HepG2 (cell line): ENCODE results near the gene PTPA. TPM values are rescaled to one million over a fixed set of nuclear protein-coding genes. Genes with fewer than 3 reads are reported as not detected.

Source experiments
- FOXC1 ChIP-seq: sonication (generic); formaldehyde crosslinking; IDR thresholded peaks from 2 replicates; pipeline ENCODE4 v1.8.0; 2022; ENCODE audit warnings: mild to moderate bottlenecking, missing genetic modification reagents, borderline replicate concordance
- KIAA2018 ChIP-seq: sonication (generic); formaldehyde crosslinking; IDR thresholded peaks from 2 replicates; pipeline ENCODE4 v1.5.0; 2020; ENCODE audit warnings: mild to moderate bottlenecking, missing genetic modification reagents, borderline replicate concordance
- NR2F2 ChIP-seq: IDR thresholded peaks from 2 replicates; pipeline ENCODE4 v1.6.1; 2012; ENCODE audit warnings: low read depth, inconsistent platforms, borderline replicate concordance
- SATB2 ChIP-seq: sonication (generic); formaldehyde crosslinking; IDR thresholded peaks from 2 replicates; pipeline ENCODE4 v1.5.0; 2020; ENCODE audit warnings: missing genetic modification reagents
- SP5 ChIP-seq: IDR thresholded peaks from 2 replicates; pipeline ENCODE4 v1.6.1; 2016; ENCODE audit warnings: low read depth, borderline replicate concordance
- SSRP1 ChIP-seq: IDR thresholded peaks from 2 replicates; pipeline ENCODE4 v1.6.1; 2016; ENCODE audit warnings: control low read depth
- TIGD3 ChIP-seq: sonication (generic); formaldehyde crosslinking; IDR thresholded peaks from 2 replicates; pipeline ENCODE4 v1.5.1; 2020; ENCODE audit warnings: mild to moderate bottlenecking, missing genetic modification reagents, borderline replicate concordance
- ZFP36L1 ChIP-seq: sonication (generic); formaldehyde crosslinking; IDR thresholded peaks from 2 replicates; pipeline ENCODE4 v1.8.0; 2022; ENCODE audit warnings: mild to moderate bottlenecking, missing genetic modification reagents, moderate library complexity
- ZNF230 ChIP-seq: sonication (generic); formaldehyde crosslinking; IDR thresholded peaks from 2 replicates; pipeline ENCODE4 v1.4.0; 2020; ENCODE audit warnings: mild to moderate bottlenecking, missing genetic modification reagents
- ZNF274 ChIP-seq: sonication (generic); formaldehyde crosslinking; IDR thresholded peaks from 2 replicates; pipeline ENCODE4 v1.5.1; 2020; ENCODE audit warnings: mild to moderate bottlenecking, missing genetic modification reagents
- ZNF30 ChIP-seq: sonication (generic); formaldehyde crosslinking; IDR thresholded peaks from 2 replicates; pipeline ENCODE4 v1.5.0; 2020; ENCODE audit warnings: mild to moderate bottlenecking, missing genetic modification reagents
- ZNF670 ChIP-seq: sonication (generic); formaldehyde crosslinking; IDR thresholded peaks from 2 replicates; pipeline ENCODE4 v1.8.0; 2022; ENCODE audit warnings: mild to moderate bottlenecking, missing genetic modification reagents, borderline replicate concordance
- ZNF724P ChIP-seq: sonication (generic); formaldehyde crosslinking; IDR thresholded peaks from 2 replicates; pipeline ENCODE4 v1.8.0; 2022; ENCODE audit warnings: missing genetic modification reagents, borderline replicate concordance
- polyA plus RNA-seq, 8 experiments: library from polyadenylated mRNA; depleted of rRNA in 3 of 8; stranded (reverse) in 7 of 8; unstranded in 1 of 8; fragments of >200 nt; fragmentation: Illumina TruSeq in 4 of 8; extraction: Trizol in 4 of 8; gene quantifications; 2 replicates each; pipeline versions ENCODE4 v1.2.1 to v1.2.3, GENCODE V29; 2011 to 2016; ENCODE audit warnings: low read depth in 4 of 8, missing spikeins in 1 of 8, mixed read lengths in 1 of 8; ENCODE audit not compliant: insufficient read depth in 1 of 8
- total RNA-seq, 5 experiments: library from RNA; depleted of rRNA; stranded (reverse); fragments of >200 nt; fragmentation: Illumina TruSeq; extraction: Trizol; gene quantifications; 2 replicates each; pipeline ENCODE4 v1.2.3, GENCODE V29; 2016; ENCODE audit warnings: low read depth in 1 of 5
- TF ChIP-seq, protein P1 (sequence below): sonication (generic); formaldehyde crosslinking; IDR thresholded peaks from 2 replicates; pipeline ENCODE4 v1.5.0; 2020; ENCODE audit warnings: missing genetic modification reagents
- TF ChIP-seq, protein P2 (sequence below): sonication (generic); formaldehyde crosslinking; IDR thresholded peaks from 2 replicates; pipeline ENCODE4 v1.4.0; 2020; ENCODE audit warnings: missing genetic modification reagents, borderline replicate concordance

The PTPA gene
- total and polyA plus RNA-seq, 2 of the 13 experiments (the other 11 are each of a cell fraction or from before 2014, with no cell fraction given), result 79.3 to 105 TPM

GRCh38 chr9:129177791-129178567 lies 66.8 kb downstream of the PTPA start, which contains the start of gene IER5L (continued):
- TF ChIP-seq ZNF670 (CRISPR knock-in tag) (0 out of 2 replicates have a peak, but pooled peaks have one; percentile 61), ZNF230 (CRISPR knock-in tag) (no peak), SSRP1 (CRISPR knock-in tag) (no peak), ZNF724P (CRISPR knock-in tag) (no peak), SATB2 (CRISPR knock-in tag) (peak; percentile 62), ZNF30 (CRISPR knock-in tag) (no peak), NR2F2 (no peak), TIGD3 (no peak), ZNF274 (CRISPR knock-in tag) (0 out of 2 replicates have a peak, but pooled peaks have one; percentile 19), KIAA2018 (CRISPR knock-in tag) (no peak), FOXC1 (CRISPR knock-in tag) (peak; percentile 71; the same call in 1 of the 2 replicates), SP5 (CRISPR knock-in tag) (peak; percentile 78), ZFP36L1 (CRISPR knock-in tag) (0 out of 2 replicates have a peak, but pooled peaks have one; percentile 54)
- TF ChIP-seq, protein P1, sequence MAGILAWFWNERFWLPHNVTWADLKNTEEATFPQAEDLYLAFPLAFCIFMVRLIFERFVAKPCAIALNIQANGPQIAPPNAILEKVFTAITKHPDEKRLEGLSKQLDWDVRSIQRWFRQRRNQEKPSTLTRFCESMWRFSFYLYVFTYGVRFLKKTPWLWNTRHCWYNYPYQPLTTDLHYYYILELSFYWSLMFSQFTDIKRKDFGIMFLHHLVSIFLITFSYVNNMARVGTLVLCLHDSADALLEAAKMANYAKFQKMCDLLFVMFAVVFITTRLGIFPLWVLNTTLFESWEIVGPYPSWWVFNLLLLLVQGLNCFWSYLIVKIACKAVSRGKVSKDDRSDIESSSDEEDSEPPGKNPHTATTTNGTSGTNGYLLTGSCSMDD (CRISPR knock-in tag), result no peak
- TF ChIP-seq, protein P2, sequence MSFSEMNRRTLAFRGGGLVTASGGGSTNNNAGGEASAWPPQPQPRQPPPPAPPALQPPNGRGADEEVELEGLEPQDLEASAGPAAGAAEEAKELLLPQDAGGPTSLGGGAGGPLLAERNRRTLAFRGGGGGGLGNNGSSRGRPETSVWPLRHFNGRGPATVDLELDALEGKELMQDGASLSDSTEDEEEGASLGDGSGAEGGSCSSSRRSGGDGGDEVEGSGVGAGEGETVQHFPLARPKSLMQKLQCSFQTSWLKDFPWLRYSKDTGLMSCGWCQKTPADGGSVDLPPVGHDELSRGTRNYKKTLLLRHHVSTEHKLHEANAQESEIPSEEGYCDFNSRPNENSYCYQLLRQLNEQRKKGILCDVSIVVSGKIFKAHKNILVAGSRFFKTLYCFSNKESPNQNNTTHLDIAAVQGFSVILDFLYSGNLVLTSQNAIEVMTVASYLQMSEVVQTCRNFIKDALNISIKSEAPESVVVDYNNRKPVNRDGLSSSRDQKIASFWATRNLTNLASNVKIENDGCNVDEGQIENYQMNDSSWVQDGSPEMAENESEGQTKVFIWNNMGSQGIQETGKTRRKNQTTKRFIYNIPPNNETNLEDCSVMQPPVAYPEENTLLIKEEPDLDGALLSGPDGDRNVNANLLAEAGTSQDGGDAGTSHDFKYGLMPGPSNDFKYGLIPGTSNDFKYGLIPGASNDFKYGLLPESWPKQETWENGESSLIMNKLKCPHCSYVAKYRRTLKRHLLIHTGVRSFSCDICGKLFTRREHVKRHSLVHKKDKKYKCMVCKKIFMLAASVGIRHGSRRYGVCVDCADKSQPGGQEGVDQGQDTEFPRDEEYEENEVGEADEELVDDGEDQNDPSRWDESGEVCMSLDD, result peak; percentile 50; the same call in 1 of the 2 replicates
